Breast epithelium (tissue), 4 donors: Measurements from ENCODE around the gene ATG2B. TPM values are rescaled to one million over a fixed set of nuclear protein-coding genes. Genes with fewer than 3 reads are reported as not detected.
"Not testable (repeated sequence)": the region's sequence is repeated elsewhere in the genome, so short reads cannot be mapped to it uniquely, and the experiment has no call there.

ENCODE experiments used
- DNase-seq, 2 donors: peaks; one replicate each; pipeline ENCODE4 v3.0.0-alpha.2; 2019; ENCODE audit warnings: low spot score in 2 of 2
- H3K27ac ChIP-seq, 2 donors: fragments of 200-600 bp; sonication (generic) in 1 of 2; one replicate each; pipeline ENCODE4 v1.5.1; 2016 to 2019; ENCODE audit warnings: mild to moderate bottlenecking in 1 of 2
- H3K27me3 ChIP-seq, 2 donors: fragments of 200-600 bp; sonication (generic) in 1 of 2; one replicate each; pipeline versions ENCODE4 v1.5.1 to v1.6.0; 2017 to 2019; ENCODE audit warnings: control low read depth in 1 of 2, mild to moderate bottlenecking in 1 of 2
- H3K36me3 ChIP-seq: fragments of 200-600 bp; one replicate; pipeline ENCODE4 v1.5.1; 2019
- H3K4me1 ChIP-seq, 2 donors: fragments of 200-600 bp; sonication (generic); one replicate each; pipeline ENCODE4 v1.5.1; 2016 to 2019; ENCODE audit warnings: control low read depth in 1 of 2
- H3K4me3 ChIP-seq, 3 donors: fragments of 200-600 bp; sonication (generic); 1 replicate in 2 of 3; 2 replicates in 1 of 3; pipeline ENCODE4 v1.5.1; 2016 to 2019; ENCODE audit warnings: mild to moderate bottlenecking in 3 of 3, moderate library complexity in 2 of 3
- H3K9me3 ChIP-seq, 2 donors: fragments of 200-600 bp; sonication (generic) in 1 of 2; one replicate each; pipeline ENCODE4 v1.5.1; 2016 to 2019; ENCODE audit warnings: control low read depth in 1 of 2
- POLR2A ChIP-seq: fragments of 450-650 bp; IDR thresholded peaks from one replicate; pipeline ENCODE4 v1.6.1; 2016; ENCODE audit warnings: antibody characterized with exemption, mild to moderate bottlenecking, moderate library complexity
- POLR2AphosphoS5 ChIP-seq, 3 donors: sonication (generic); formaldehyde crosslinking; IDR thresholded peaks; one replicate each; pipeline ENCODE4 v1.6.1; 2017; ENCODE audit warnings: antibody characterized with exemption in 3 of 3
- intact Hi-C: fragments of 100-400 bp; cut with DNase I; formaldehyde crosslinking; loops from one replicate; pipeline ENCODE4 v1.15.1; 2023; ENCODE audit warnings: low total_unique reads
- total RNA-seq, 3 donors: library from RNA; depleted of rRNA; stranded (reverse); fragments of >200 nt; gene quantifications; one replicate each; pipeline ENCODE4 v1.1.0, GENCODE V29; 2016
- TF ChIP-seq, protein P1 (sequence below), 3 donors: fragments of 450-650 bp; IDR thresholded peaks; one replicate each; pipeline ENCODE4 v1.5.1; 2016 to 2017; ENCODE audit warnings: antibody characterized with exemption in 3 of 3, mild to moderate bottlenecking in 3 of 3, moderate library complexity in 3 of 3

ATG2B gene
- total RNA-seq, 3 donors from 2014 or later: 23.7 to 51.4 (median 42.0) TPM

DNA sequence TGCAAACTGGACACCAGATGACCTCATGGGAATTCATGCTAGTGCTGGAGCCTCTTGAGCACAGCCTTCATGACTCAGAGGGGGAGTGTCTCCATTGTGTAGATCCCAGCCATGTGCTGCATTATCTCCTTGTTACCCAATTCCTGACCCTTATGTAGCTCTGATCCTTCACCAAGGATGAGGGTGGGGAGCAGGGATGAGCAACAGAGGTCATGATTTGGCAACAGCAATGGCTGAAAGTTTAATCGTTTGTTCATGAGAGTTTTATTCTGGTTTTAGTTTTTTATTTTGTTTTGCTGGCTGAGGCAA, 116.6 kb downstream of the ATG2B start:
- no peak for DNase-seq
- no peaks in the 10 kb centered on the region for H3K9me3 ChIP-seq
- no peak overlapping the region for H3K4me3 ChIP-seq
- peak in 1 of 3 donors; percentile 29 for TF ChIP-seq POLR2AphosphoS5 (IDR thresholded peaks at IDR 0.05)
- TF ChIP-seq POLR2A: no peak
- TF ChIP-seq, protein P1, sequence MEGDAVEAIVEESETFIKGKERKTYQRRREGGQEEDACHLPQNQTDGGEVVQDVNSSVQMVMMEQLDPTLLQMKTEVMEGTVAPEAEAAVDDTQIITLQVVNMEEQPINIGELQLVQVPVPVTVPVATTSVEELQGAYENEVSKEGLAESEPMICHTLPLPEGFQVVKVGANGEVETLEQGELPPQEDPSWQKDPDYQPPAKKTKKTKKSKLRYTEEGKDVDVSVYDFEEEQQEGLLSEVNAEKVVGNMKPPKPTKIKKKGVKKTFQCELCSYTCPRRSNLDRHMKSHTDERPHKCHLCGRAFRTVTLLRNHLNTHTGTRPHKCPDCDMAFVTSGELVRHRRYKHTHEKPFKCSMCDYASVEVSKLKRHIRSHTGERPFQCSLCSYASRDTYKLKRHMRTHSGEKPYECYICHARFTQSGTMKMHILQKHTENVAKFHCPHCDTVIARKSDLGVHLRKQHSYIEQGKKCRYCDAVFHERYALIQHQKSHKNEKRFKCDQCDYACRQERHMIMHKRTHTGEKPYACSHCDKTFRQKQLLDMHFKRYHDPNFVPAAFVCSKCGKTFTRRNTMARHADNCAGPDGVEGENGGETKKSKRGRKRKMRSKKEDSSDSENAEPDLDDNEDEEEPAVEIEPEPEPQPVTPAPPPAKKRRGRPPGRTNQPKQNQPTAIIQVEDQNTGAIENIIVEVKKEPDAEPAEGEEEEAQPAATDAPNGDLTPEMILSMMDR (IDR thresholded peaks at IDR 0.05): no peak
- intact Hi-C loops: no loop called here
- H3K27ac ChIP-seq: no peak overlapping the region
- H3K36me3 ChIP-seq: no peaks in the 10 kb centered on the region
- no peaks in the 10 kb centered on the region for H3K27me3 ChIP-seq
- H3K4me1 ChIP-seq: no peaks in the 10 kb centered on the region

DNA sequence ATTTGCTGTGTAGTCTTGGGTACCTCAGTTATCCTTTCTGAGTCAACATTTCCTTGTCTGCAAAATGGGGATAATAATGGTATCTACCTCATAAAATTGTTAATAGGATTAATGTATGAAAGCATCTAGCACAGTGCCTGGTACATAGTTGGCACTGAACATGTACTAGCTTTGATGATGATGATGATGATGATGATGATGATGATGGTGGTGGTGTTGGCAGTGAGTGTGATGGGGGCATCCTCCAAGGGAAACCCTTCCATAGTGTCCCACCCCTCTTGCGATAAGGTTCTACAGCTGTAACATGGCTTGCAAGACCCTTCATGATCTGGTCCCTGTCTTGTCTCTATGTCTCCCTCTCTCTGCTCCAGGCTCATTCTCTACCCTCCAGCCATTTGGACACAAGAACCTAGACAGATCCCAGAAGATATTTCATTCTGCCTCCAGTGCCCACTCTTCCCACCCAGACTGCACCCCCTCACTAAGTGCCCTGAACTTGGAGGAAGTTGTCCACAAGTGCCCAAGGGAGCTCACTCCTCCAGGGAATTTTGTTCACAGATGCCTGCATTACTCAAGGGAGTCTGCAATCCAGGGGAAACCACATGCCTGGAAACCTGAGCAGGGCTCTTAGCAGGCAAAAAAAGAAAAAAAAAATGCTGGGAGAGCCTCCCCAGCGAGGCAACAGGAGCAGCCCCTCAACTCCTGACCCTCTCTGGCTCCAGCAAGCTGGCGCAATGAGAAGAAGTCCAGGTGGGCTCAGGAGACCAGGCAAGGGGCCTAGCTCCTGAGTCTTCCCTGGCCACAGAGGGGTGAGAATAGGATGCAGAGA, 117.2 kb downstream of the ATG2B start:
- intact Hi-C loops: no loop called here
- Histone ChIP-seq H3K9me3 (no peaks in the 10 kb centered on the region), H3K4me3 (no peak overlapping the region)

DNA sequence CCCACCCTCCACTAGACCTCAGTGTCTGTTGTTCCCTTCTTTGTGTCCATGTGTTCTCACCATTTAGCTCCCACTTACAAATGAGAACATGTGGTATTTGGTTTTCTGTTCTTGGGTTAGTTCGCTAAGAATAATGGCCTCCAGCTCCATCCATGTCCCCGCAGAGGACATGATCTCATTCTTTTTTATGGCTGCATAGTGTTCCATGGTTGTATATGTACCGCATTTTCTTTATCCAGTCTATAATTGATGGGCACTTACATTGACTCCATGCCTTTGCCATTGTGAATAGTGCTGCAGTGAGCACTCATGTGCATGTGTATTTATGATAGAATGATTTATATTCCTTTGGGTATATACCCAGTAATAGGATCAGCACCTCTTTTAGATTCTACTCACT, 118.1 kb downstream of the ATG2B start:
- H3K4me1 ChIP-seq, H3K27me3 ChIP-seq, intact Hi-C loops, H3K36me3 ChIP-seq, H3K4me3 ChIP-seq, H3K9me3 ChIP-seq, H3K27ac ChIP-seq, DNase-seq: not testable (repeated sequence)

More for the DNA sequence above, 117.2 kb downstream of the ATG2B start:
- no peaks in the 10 kb centered on the region for H3K4me1 ChIP-seq
- TF ChIP-seq POLR2A (no peak), POLR2AphosphoS5 (IDR thresholded peaks at IDR 0.05) (no peak)
- TF ChIP-seq, protein P1 (IDR thresholded peaks at IDR 0.05): no peak
- H3K36me3 ChIP-seq: no peaks in the 10 kb centered on the region
- H3K27me3 ChIP-seq: no peaks in the 10 kb centered on the region
- DNase-seq: no peak
- no peak overlapping the region for H3K27ac ChIP-seq

DNA sequence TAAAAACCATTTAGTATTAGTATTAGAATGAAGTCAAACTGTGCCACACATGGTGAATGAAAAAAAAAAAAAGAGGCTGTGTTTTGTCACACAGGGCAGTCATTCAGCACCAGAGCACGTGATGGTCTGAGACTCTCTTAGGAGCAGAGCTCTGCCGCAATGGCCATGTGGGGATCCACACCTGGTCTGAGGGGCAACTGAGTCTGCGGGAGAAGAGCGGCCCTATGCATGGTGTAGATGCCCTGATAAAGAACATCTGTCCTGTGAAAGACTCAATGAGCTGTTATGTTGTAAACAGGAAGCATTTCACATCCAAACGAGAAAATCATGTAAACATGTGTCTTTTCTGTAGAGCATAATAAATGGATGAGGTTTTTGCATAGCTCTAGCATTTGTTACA, 119.4 kb downstream of the ATG2B start:
- intact Hi-C loops: no loop called here
- Histone ChIP-seq H3K9me3 (no peaks in the 10 kb centered on the region), H3K27ac (no peak overlapping the region), H3K36me3 (no peaks in the 10 kb centered on the region), H3K4me3 (no peak overlapping the region), H3K27me3 (no peaks in the 10 kb centered on the region), H3K4me1 (no peaks in the 10 kb centered on the region)
- TF ChIP-seq POLR2AphosphoS5 (IDR thresholded peaks at IDR 0.05) (no peak), POLR2A (no peak)
- TF ChIP-seq, protein P1 (IDR thresholded peaks at IDR 0.05): no peak
- no peak for DNase-seq

DNA sequence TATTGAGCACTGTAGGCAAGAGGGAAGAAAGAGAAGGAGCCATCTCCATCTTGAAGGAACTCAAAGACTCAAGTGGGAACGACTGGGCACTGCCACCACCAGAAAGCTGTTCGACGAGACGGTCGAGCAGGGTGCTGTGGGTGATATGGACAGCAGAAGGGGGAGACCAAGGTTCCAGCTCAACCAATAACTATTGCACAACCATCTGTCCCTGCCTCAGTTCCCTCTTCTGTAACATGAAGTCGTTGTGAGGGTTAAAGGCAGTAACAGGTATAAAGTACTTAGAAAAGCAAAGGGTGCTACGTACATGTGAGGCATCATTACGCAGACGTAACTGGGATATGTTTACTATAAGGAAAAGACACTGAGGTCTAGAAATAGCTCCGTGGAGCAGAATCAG, 121.0 kb downstream of the ATG2B start:
- H3K27me3 ChIP-seq: no peaks in the 10 kb centered on the region
- TF ChIP-seq, protein P1 (IDR thresholded peaks at IDR 0.05): no peak
- TF ChIP-seq POLR2AphosphoS5 (IDR thresholded peaks at IDR 0.05) (no peak), POLR2A (no peak)
- H3K9me3 ChIP-seq: no peaks in the 10 kb centered on the region
- intact Hi-C loops: no loop called here
- no peaks in the 10 kb centered on the region for H3K36me3 ChIP-seq
- H3K4me3 ChIP-seq: no peak overlapping the region
- no peak for DNase-seq
- H3K4me1 ChIP-seq: no peaks in the 10 kb centered on the region
- no peak overlapping the region for H3K27ac ChIP-seq
